HCT116 (cell line): Measurements from ENCODE around the gene TTLL3. TPM values are rescaled to one million over a fixed set of nuclear protein-coding genes. Genes with fewer than 3 reads are reported as not detected.

ENCODE experiments used
- ATAC-seq: fragments of 200-7000 bp; cut with Tn5 transposase; 2 replicates; pipeline ENCODE4 v1.9.1; 2020; ENCODE audit warnings: mild to moderate bottlenecking, moderate library complexity
- BruUV-seq: library from RNA; stranded (reverse); fragments of 400-500 nt; replicated peaks from 2 replicates; lab custom pipeline; 2021; lab: Mats Ljungman, UMichigan
- CTCF ChIA-PET: fragments of 300-600 bp; sonication (Branson Sonifier 250); formaldehyde crosslinking; loops from one replicate; lab custom pipeline; 2021; ENCODE audit warnings: antibody characterized with exemption; lab: Charles Lee
- POLR2A ChIA-PET: fragments of 300-600, 350-600 bp; sonication (Branson Sonifier 250); formaldehyde crosslinking; loops from one replicate; lab custom pipeline; 2021; ENCODE audit warnings: antibody characterized with exemption; lab: Charles Lee
- RAD21 ChIA-PET, 2 experiments: fragments of 300-600 bp; sonication (Branson Sonifier 250); formaldehyde crosslinking; loops; one replicate each; lab custom pipeline; 2023; ENCODE audit warnings: low total read pairs in 2 of 2; ENCODE audit not compliant: uncharacterized antibody in 2 of 2, unreplicated experiment in 2 of 2, low non-redundant PET in 1 of 2; lab: Charles Lee
- DNase-seq: peaks from one replicate; pipeline ENCODE4 v3.0.0-alpha.2; 2010; ENCODE audit warnings: low read depth, low spot score
- H2AFZ ChIP-seq: fragments of 200-600 bp; shearing (Covaris generic), sonication (generic); 2 replicates; pipeline ENCODE4 v1.6.1; 2017; ENCODE audit warnings: low read depth, mixed run types, mixed read lengths, antibody characterized with exemption, low read length; ENCODE audit not compliant: poor library complexity, severe bottlenecking
- H3K27ac ChIP-seq: 2 replicates; pipeline ENCODE4 v1.5.1; 2012; ENCODE audit warnings: low read depth, low read length
- H3K27me3 ChIP-seq: fragments of 200-600 bp; sonication (generic); 2 replicates; pipeline ENCODE4 v1.6.1; 2016; ENCODE audit warnings: mixed run types, low read length, mixed read lengths; ENCODE audit not compliant: insufficient read depth
- H3K36me3 ChIP-seq, 2 experiments: fragments of 200-500 bp in 1 of 2; fragments of 200-600 bp in 1 of 2; sonication (Bioruptor generic) in 1 of 2; sonication (generic) in 1 of 2; 2 replicates each; pipeline versions ENCODE4 v1.5.1 to v1.6.1; 2014 to 2016; ENCODE audit warnings: low read length in 2 of 2, inconsistent platforms in 1 of 2, mixed read lengths in 1 of 2, mixed run types in 1 of 2; ENCODE audit not compliant: insufficient read depth in 2 of 2, control insufficient read depth in 1 of 2
- H3K4me1 ChIP-seq, 2 experiments: fragments of 200-600 bp in 1 of 2; sonication (generic) in 1 of 2; 2 replicates each; pipeline versions ENCODE4 v1.5.1 to v1.6.1; 2012 to 2017; ENCODE audit warnings: low read length in 2 of 2, inconsistent platforms in 1 of 2, mild to moderate bottlenecking in 1 of 2, mixed read lengths in 1 of 2, mixed run types in 1 of 2, moderate library complexity in 1 of 2; ENCODE audit not compliant: insufficient read depth in 2 of 2, control insufficient read depth in 1 of 2
- H3K4me2 ChIP-seq: fragments of 200-600 bp; sonication (generic); 2 replicates; pipeline ENCODE4 v1.6.1; 2017; ENCODE audit warnings: mixed run types, low read length, mixed read lengths
- H3K4me3 ChIP-seq, 2 experiments: fragments of 200-600 bp in 1 of 2; sonication (generic) in 1 of 2; replicated peaks in 1 of 2; 2 replicates each; pipeline ENCODE4 v1.5.1; 2011 to 2016; ENCODE audit warnings: low read length in 2 of 2, control low read depth in 1 of 2, low read depth in 1 of 2, mild to moderate bottlenecking in 1 of 2, mixed read lengths in 1 of 2, mixed run types in 1 of 2
- H3K79me2 ChIP-seq: fragments of 200-600 bp; sonication (generic); 2 replicates; pipeline ENCODE4 v1.6.1; 2017; ENCODE audit warnings: mild to moderate bottlenecking, mixed run types, low read length, moderate library complexity, mixed read lengths; ENCODE audit not compliant: insufficient read depth
- H3K9ac ChIP-seq: fragments of 200-600 bp; sonication (generic); 2 replicates; pipeline ENCODE4 v1.6.1; 2016; ENCODE audit warnings: low read length, mixed read lengths
- H3K9me2 ChIP-seq: fragments of 200-600 bp; sonication (generic), shearing (Covaris generic); 2 replicates; pipeline ENCODE4 v1.6.1; 2017; ENCODE audit warnings: mixed run types, mild to moderate bottlenecking, moderate library complexity; ENCODE audit not compliant: insufficient read depth
- H3K9me3 ChIP-seq, 2 experiments: fragments of 200-500 bp in 1 of 2; fragments of 200-600 bp in 1 of 2; sonication (Bioruptor generic) in 1 of 2; sonication (generic) in 1 of 2; 2 replicates each; pipeline ENCODE4 v1.6.1; 2014 to 2017; ENCODE audit warnings: low read length in 2 of 2, mixed read lengths in 2 of 2, inconsistent platforms in 1 of 2, low read depth in 1 of 2, mild to moderate bottlenecking in 1 of 2, mixed run types in 1 of 2, moderate library complexity in 1 of 2; ENCODE audit not compliant: control insufficient read depth in 1 of 2, insufficient read depth in 1 of 2
- H4K20me1 ChIP-seq: fragments of 200-600 bp; sonication (generic), shearing (Covaris generic); 2 replicates; pipeline ENCODE4 v1.6.1; 2017; ENCODE audit warnings: mixed run types, mild to moderate bottlenecking, moderate library complexity; ENCODE audit not compliant: insufficient read depth
- ATF3 ChIP-seq: IDR thresholded peaks from 2 replicates; pipeline ENCODE4 v1.6.1; 2012
- ELF1 ChIP-seq: IDR thresholded peaks from 2 replicates; pipeline ENCODE4 v1.6.1; 2012; ENCODE audit warnings: low read depth, borderline replicate concordance
- JUND ChIP-seq: IDR thresholded peaks from 2 replicates; pipeline ENCODE4 v1.6.1; 2012
- POLR2A ChIP-seq: IDR thresholded peaks from 2 replicates; pipeline ENCODE4 v1.7.0; 2011; ENCODE audit warnings: borderline replicate concordance; ENCODE audit not compliant: insufficient read depth, insufficient read length; ENCODE audit errors: extremely low read depth
- POLR2AphosphoS5 ChIP-seq: IDR thresholded peaks from 2 replicates; pipeline ENCODE4 v1.6.1; 2011; ENCODE audit warnings: mild to moderate bottlenecking, low read depth, low read length, moderate library complexity
- REST ChIP-seq: IDR thresholded peaks from 2 replicates; pipeline ENCODE4 v1.6.1; 2012; ENCODE audit warnings: low read depth
- SP1 ChIP-seq: IDR thresholded peaks from 2 replicates; pipeline ENCODE4 v1.6.1; 2012; ENCODE audit warnings: low read depth
- YY1 ChIP-seq: IDR thresholded peaks from 2 replicates; pipeline ENCODE4 v1.6.1; 2011; ENCODE audit warnings: low read length, low read depth, moderate library complexity, mild to moderate bottlenecking; ENCODE audit not compliant: insufficient replicate concordance; ENCODE audit errors: extremely low read depth
- ZFX ChIP-seq: fragments of 450-650 bp; IDR thresholded peaks from 2 replicates; pipeline ENCODE4 v1.6.1; 2017
- intact Hi-C: fragments of 100-400 bp; cut with micrococcal nuclease; formaldehyde crosslinking; loops from 2 replicates; pipeline ENCODE4 v1.10.0; 2022
- total RNA-seq: library from RNA; stranded (reverse); gene quantifications from one replicate; pipeline ENCODE4 v1.2.1, GENCODE V29; 2021; ENCODE audit not compliant: unreplicated experiment

The TTLL3 gene
- total RNA-seq, 1 experiment from 2014 or later, result 40.3 TPM

GRCh38 chr3:9810846-9811245 lies 784 bp downstream of the TTLL3 start:
- ATAC-seq (no peak), DNase-seq (no peak)
- Histone ChIP-seq H3K36me3 (peaks cover 9 to 10% of the 10 kb centered on the region in 2 experiments; a peak in 2 of 4 replicates), H3K9ac (no peak overlapping the region), H3K9me3 (no peaks in the 10 kb centered on the region), H3K4me1 (peaks cover 11 to 33% of the 10 kb centered on the region in 2 experiments; a peak in 3 of 4 replicates), H3K4me3 (no peak overlapping the region), H3K27me3 (no peaks in the 10 kb centered on the region), H3K27ac (no peak overlapping the region), H3K9me2 (no peaks in the 10 kb centered on the region), H2AFZ (no peak overlapping the region), H4K20me1 (no peaks in the 10 kb centered on the region), H3K4me2 (0 out of 2 replicates have a peak overlapping the region, but pooled peaks have one; percentile 73), H3K79me2 (no peaks in the 10 kb centered on the region)
- RAD21 ChIA-PET, result no interaction called here
- intact Hi-C loops, result no loop called here
- POLR2A ChIA-PET, result no interaction called here
- TF ChIP-seq JUND (no peak), REST (no peak), POLR2A (no peak), YY1 (no peak), ZFX (no peak), ELF1 (no peak), POLR2AphosphoS5 (no peak), ATF3 (no peak), SP1 (no peak)
- CTCF ChIA-PET, result no interaction called here
- no TSS peak for BruUV-seq
